NCI-H1436 (cell line): ENCODE measurements around the gene MLIP.
"Not testable (repeated sequence)": the region's sequence is repeated elsewhere in the genome, so short reads cannot be mapped to it uniquely, and the experiment has no call there.

Source experiments
- DNase-seq: peaks from one replicate; lab custom pipeline; 2025; lab: John Stamatoyannopoulos, UW

MLIP gene

DNA sequence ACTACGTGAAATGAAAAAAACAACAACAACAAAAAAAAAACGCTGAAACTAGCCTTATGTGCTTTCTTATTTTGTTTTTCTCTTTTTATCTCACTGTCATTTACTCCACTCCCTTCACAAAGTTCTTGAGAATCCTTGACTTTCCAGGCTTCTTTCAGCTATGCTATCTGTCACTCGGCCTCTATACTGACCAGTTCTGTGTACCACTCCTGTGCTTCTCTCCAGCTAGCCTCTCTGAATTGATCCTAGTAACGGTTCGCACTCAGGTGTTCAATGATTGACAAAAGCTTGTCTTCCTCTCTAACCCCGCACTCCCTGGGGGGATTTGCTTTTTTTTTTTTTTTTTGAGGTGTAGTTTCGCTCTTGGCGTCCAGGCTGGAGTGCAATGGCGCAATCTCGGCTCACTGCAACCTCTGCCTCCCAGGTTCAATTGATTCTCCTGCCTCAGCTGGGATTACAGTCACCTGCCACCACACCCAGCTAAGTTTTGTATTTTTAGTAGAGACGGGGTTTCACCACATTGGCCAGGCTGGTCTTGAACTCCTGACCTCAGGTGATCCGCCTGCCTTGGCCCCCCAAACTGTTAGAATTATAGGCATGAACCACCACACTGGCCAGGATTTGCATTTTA lies 31.8 kb downstream of the MLIP start:
- DNase-seq, result no peak

DNA sequence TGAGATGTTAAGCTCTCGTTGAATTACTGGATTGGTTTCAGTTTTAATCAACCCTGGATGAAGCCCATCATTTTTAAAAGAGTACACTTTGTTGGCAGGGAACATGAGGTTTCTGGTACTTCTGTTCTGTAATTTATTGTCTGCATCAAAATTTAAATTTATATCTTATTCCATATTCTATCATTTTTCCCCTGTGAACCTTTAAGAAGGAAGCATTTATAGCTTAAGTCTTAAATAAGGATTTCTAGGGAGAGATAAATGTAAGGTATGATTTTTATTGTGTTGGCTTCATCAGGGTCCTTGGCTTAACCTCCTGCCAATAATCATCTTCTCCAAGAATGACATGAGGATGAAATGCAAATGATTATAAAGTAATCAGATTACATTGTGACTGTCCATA lies 40.6 kb downstream of the MLIP start:
- DNase-seq, result no peak

DNA sequence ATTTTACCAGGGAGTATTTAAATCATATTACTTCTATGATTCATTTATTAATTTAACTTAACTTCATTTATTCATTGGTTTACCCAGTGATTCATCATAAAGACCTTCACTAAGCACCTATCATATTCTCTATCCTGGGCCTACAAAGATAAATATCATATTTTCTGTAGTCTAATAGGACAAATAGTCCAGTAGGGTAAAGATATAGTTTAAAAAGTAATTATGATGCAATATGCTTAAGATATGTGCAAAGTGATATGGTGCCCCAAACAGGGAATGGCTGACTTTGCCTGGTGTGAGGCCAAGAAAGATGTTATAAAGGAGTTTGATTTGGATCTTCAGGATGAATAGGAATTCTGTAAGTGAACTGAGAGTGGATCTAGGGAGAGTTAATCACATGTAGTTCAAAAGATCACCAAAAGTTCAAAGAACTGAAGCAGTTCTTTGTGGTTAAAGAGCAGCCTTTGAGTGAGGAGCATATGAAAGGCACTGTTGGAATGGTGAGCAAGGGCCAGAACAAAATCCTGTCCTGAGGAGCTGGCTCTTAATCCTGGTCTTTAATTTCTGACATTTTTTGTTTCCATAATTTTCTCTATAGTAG lies 45.5 kb downstream of the MLIP start:
- no peak for DNase-seq

DNA sequence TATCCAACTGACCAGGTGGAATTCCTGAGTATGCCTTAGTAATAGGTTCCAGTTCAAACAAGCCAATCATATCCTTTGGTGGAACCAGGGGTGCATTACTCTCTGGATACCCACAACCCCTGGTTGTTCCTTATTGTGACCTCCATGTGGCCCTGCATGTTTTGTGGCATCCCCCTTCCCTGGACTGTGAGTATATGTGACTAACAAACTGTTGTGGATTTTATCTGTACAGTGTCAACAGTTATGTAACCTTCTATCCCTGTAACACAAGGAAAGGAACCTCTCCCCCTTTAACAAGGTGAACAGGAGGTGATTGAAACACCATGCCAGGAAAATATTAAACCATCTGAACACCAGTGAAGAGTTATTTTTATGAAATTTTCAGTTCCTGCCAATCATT lies 46.2 kb downstream of the MLIP start:
- DNase-seq, result no peak

DNA sequence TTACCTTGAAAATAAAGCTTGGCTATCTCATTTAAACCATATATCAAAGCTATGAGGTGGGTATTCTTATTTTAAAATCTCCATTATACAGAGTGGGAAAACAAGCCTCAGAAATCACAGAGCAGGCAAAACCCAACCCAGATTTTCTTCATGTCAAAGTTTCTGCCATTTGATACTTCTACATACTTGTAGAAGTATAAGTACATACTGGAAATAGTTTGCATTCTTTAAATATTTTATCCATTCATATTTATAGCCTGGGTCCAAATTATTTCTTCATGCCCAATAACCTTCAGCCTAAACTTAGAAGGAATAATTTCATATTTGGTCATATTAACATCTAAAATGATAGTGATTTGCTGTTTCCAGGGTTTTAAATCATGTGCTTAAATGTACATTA lies 61.8 kb downstream of the MLIP start:
- no peak for DNase-seq

DNA sequence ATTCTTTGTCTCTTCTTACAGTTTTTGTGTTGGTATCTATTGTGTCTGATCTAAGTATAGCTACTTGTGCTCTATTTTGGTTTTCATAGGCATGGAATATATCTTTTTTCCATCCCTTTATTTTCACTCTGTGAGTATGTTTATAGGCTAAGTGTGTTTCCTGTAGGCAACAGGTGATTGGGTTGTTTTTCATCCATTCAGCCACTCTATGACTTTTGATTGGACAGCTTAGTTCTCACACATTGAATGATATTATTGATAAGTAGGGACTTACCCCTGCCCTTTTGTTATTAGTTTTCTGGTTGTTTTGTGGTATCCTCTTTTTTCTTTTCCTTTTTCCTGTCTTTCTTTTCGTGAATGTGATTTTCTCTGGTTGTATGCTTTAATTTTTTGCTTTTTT lies 67.9 kb downstream of the MLIP start:
- no peak for DNase-seq

DNA sequence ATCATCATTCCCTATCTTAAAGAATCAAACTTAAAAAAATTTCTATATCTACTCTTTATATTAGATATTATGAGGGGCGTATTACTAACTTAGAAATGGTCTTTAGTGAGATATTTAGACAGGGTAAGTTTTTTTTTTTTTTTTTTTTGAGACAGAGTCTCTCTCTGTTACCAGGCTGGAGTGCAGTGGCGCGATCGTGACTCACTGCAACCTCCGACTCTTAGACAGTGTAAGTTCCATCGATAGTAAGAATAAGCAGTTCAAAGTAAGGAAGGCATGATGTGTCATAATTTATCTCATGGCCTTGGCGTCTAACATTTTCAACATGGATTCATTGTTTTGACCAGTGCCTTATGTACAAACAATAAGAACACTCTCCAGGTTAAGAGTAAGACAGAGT lies 72.4 kb downstream of the MLIP start:
- DNase-seq, result no peak

DNA sequence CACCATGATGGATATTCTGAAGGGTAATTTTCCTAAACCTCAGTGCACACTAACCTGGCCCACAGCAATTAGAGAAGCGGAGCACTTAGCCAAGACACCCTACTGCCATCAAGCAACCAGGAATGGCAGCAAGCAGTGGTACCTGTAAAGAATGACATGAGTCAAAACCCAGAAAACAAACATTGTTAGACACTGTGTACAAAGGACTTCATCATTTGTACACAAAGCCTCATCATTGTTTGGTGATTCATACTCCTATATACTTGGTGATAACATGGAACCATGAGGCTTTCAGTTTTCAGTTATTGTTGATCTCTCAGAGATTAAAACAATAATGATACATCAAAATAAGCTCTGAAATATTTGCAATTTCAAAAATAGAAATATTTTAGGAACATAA lies 74.6 kb downstream of the MLIP start:
- DNase-seq, result no peak

DNA sequence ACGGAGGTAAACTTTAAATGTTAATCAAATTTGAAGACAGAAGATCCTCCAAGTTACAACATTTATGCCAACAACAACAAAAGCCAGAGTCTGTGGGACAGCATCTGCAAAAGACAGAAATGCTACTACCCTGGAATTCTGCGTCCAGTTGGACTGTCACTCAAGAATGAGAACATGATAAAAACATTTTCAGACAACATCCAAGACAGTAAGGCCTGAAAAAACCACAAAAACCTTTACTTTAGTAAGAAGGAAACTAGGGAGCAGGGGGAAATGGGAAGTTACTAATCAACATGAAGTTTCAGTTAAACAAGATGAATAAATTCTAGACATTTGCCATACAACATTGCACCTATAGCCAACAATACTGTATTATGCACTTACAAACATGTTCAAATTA lies 77.6 kb downstream of the MLIP start:
- no peak for DNase-seq

DNA sequence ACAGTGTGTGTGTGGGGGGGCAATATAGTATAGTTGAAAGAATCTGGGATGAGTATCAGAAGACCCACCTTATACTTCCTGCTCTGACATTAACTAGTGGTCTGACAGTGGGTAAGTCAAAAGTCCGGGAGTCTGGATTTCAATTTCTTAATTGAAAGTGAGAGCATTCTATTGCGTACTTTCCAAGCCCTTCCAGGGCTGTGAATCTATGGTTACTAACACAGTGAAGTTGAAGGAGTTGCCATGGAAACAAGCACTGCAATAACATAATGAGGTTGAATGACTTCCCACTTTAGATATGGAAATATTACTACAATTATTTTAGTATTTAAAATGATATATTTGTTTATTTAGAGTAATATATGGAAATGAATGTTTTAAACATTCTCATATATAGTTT lies 80.2 kb downstream of the MLIP start:
- no peak for DNase-seq

DNA sequence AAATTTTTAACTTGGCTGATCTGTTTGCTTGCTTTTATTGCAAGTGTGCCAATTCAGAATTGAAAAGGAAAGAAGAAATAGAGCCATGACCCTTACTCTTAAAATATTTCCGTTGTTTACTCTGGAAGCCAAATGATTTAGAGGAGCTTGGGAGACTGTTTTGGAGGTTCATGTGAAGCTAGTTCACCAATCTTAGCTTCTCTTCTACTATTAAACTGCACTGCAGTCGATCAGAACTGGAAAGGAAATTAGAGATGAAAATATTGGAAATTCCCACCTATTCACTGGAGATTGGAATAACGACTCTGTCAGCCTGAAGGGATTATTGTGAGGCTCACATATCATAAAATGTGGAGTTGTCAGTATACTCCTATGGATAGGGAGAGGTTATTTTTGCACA lies 81.8 kb downstream of the MLIP start:
- no peak for DNase-seq

DNA sequence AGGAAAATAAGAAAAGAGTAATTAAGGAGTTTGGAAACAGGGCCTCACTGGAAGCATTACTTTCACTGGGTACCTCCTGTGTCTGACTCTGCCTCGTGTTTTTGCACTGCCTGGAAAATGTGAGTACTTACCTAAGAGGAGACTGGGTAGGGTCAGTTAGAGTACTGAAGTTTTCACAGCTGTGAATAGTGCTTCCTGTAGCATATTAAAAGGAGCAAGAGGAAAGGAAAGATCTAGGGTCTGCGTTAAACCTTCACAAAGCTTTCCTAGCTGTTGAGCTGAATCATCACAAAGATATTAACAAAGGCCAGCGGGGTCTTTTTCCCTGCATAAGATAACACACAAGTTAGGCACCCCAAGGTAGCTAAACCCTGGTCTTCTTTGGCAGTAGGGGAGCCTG lies 82.3 kb downstream of the MLIP start:
- DNase-seq, result no peak

DNA sequence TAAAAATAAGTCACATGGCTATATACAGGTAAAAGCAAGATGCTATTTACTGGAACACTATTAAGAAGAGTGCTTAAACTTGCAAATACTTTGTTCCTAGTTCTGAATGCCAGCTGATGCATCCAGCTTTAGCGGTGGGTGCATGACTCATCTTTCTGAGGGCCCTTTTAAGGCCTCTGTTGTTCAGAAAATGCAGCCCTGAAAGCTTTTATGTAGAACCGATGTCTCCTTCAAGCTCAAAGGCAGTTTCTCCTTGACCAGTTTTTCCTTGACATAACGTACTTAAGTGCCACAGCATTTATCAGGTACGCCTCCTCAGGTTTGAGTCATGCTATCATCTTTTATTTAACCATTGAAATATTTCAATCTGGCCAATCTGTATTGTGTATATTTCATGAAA lies 82.8 kb downstream of the MLIP start:
- DNase-seq, result no peak

DNA sequence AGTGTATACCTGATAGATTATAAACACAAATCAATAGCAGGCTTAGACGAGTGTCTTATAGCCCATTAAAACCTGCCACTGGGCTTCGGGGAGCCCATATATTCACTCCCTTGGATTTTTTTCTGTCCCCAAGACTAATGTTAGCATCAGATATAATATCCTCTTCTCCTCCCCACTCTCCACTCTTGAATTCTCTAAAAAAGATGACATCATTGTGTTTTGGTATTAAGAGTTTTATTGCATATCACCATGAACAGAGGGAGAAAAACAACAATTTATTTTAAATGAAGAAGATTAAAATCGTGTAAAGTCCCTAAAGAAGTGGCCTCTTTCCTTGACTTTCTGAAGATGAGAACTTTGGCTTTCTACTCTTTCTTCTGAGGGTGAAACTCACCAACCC lies 84.4 kb downstream of the MLIP start:
- no peak for DNase-seq

DNA sequence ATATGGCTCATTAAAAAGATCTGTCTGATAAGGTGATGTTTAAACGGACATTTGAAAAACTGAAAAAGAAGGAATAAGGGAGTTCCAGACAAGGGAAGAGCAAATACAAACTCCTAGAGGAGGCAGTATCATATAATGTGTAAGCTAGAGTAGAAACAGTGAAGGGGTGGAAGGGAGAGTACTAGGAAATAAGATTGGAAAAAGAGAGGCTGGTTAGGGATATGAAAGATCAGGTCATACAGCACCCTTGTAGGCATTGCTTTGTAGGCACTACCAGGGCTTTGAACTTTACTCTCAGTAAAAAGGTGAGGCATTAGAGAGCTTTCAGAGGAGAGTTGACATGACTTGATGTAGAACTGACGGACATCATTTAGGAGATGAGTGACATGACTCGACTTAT lies 85.7 kb downstream of the MLIP start:
- no peak for DNase-seq

DNA sequence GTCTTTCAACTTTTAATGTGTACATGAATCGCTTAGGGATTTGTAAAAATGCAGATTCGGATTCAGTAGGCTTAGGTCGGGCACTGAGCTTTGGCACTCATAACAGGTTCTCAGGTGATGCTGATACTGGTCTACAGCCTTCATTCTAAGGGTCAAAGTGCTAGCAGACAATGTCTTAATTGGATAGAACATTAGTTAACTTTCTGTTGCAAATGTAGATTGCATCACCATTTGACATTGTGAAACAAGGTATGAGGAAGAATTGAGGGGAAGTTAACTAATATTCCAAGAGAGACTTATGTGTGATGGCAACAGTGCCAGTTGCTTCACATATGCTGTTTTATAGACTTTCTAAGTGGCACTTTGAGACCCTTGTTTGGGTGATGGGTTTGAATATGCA lies 86.9 kb downstream of the MLIP start:
- no peak for DNase-seq

DNA sequence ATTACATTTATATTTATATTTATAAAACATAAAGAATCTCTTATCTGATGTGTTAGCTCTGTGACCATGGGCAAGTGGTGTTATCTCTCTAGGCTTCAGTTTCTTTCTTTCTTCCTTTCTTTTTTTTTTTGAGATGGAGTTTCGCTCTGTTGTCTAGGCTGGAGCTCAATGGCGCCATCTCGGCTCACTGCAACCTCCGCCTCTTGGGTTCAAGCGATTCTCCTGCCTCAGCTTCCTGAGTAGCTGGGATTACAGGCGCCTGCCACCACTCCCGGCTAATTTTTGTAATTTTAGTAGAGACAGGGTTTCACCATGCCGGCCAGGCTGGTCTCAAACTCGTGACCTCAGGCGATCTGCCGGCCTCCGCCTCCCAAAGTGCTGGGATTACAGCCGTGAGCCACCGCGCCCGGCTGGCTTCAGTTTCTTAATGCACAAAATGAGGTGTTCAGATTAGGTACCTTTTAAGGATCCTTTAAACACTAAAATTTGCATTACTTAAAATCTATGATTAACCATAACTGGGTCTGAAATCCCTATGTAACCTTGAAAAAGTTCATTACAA lies 92.3 kb downstream of the MLIP start:
- not testable (repeated sequence) for DNase-seq

DNA sequence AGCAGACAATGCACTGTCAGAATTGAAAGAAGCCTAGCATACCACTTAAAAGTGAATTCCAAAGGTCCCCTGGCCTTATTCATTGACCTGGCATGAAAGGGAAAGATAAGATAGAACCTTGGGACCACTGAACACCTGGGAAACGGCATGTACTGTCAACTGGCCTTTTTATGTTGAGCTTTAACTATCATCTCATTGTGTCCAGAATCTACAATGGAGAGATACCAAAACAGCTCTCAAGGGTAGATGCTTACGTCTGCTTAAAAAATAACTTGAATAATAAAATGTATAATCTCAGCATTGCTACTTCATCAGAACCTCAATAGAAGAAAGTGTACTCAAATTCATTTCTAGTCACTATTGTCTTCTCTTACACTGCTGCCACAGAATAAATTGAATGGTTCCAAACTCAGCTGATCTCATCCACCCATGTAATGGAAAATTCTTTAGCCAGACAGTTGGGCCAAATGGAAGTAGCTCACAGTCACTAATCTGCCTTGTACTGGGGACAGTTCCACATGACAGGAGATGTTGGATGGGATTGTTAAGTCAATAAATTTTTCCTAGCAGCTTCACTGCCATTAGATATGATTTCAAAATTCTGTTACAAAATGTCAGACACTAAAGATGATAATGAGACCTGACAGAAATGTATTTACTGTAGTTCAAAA lies 93.8 kb downstream of the MLIP start:
- no peak for DNase-seq

DNA sequence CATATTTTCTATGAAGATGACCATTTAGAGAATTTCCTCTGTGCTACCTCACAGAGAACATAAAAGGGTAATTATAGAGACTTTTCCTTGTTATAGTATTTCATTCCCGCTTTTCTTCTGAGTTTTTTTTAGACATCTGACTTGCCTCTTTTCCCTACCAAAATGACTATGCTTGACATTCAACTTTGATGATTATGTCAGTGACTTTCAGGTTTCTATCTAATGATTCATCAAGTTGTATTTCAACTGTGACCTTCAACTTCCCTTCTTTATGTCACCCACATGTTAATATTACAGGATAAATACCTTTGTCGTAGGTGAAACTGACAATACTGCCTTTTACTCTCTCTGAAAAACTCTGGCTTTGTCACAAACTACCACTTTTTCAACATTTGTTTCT lies 95.3 kb downstream of the MLIP start:
- no peak for DNase-seq

DNA sequence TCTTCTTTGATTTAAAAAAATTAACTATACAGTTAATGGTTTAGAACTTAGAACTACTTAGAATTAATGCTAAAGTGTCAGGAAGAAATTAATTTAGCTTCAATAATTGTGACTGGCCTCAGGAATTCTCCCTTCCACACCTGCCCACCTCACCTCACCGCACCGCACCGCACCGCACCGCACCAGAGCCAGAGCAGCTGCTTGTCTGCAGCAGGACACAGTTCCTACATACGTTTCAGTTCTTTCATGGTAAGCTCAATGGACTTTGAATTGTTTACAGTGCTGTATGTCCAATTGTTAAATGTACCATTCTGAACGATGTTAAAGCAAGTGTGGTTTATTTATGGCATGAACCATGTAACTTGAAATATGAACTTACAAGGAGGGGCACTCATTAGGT lies 98.7 kb downstream of the MLIP start:
- not testable (repeated sequence) for DNase-seq

DNA sequence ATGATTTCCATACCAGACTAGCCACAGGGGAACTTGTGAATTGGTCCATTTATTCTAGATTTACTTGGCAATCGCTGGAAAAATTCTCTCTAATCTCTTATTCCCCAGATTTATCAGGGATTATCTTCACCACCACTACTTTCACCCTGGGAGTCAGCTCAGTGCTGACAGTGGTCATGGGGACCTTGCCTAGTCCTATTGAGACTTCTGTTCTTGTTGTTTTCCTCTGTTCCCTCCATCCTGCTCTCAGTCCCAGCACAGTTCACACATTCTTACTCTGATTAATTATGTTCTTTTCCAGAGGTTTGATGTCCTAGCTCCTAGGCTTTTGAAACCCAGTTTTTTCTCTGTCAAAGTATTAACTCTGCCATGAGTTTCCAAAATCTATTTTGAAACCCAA lies 103.0 kb downstream of the MLIP start:
- DNase-seq, result no peak

DNA sequence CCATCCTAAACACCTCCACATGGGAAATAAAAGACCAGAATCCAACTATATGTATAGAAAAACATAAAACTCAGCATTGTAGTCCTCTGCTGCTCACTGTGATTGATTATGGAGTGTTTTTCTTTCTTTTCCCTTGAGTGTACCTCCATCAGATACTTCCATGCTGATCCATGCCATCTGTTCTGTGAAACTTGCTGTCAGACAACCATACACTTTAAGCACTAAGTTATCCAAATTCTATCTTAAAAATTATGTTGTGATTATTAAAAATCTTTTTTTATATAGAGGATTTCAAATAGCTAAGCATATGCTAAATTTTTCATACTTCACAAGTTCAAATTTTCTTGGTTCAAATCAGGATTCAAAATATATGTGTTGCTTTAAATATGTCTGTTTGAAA lies 105.1 kb downstream of the MLIP start:
- DNase-seq, result no peak

DNA sequence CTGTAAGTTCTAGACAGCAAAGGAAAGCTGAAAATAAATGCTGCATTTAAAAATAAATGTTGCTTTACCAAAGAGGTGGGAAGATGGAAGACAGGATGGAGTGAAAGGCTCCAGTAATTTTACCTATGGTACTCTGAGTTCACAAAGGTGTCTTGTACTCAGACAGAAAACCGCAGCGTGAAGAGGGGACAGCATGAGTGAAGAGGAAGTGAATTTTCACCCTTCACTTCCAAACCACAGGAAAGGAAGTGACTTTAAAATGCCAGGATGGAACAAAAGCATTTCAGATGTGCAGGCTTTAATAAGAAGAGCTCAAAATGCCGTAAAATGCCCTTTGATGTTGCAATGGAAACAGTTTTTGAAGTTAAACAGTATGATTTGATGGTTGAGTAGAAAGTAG lies 105.8 kb downstream of the MLIP start:
- DNase-seq, result no peak

DNA sequence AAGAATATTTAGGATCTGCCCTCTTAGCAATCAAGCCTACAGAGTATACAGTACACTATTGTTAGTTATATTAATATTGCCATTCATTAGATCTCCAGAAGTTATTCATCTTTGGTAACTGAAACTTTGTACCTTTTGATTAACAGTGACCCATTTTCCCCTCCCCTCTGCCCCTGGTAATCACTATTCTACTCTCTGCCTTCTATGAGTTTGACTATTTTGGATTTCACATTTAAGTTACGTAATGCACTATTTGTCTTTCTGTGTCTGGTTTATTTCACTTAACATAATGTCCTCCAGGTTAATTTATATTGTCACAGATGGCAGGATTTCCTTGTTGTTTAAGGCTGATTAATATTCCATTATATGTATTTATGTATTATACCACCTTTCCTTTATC lies 111.0 kb downstream of the MLIP start:
- no peak for DNase-seq
